ENCODE measurements around the gene TIMELESS.

TIMELESS gene

GRCh38 chr12:56411781-56412639 is 37.2 kb downstream of the TIMELESS start:
- TF ChIP-seq FOXP2 (optimal IDR thresholded peaks at IDR 0.05; ENCODE audit: borderline replicate concordance, extremely low read depth, extremely low read length, insufficient read depth) (no peak), REST (IDR thresholded peaks at IDR 0.05; ENCODE audit: insufficient read depth in 1 of 2, low read depth in 2 of 2, low read length in 2 of 2) (no peak), POLR2AphosphoS5 (IDR thresholded peaks at IDR 0.05; ENCODE audit: low read depth, low read length) (no peak)

- no peak for TF ChIP-seq TAF1 (IDR thresholded peaks at IDR 0.05; ENCODE audit: borderline replicate concordance, insufficient read depth, low read length)
- TF ChIP-seq POLR2AphosphoS5 (IDR thresholded peaks at IDR 0.05; ENCODE audit: low read depth, low read length) = no peak
- TF ChIP-seq REST (IDR thresholded peaks at IDR 0.05; ENCODE audit: insufficient read depth in 1 of 2, low read depth in 2 of 2, low read length in 2 of 2) = no peak
- no peak for TF ChIP-seq FOXP2 (optimal IDR thresholded peaks at IDR 0.05; ENCODE audit: borderline replicate concordance, extremely low read depth, extremely low read length, insufficient read depth)
- TF ChIP-seq SIN3A (IDR thresholded peaks at IDR 0.05; ENCODE audit: borderline replicate concordance, insufficient read depth, low read length) = no peak
Observed at GRCh38 chr12:56410768-56411167, 38.5 kb downstream of the TIMELESS start.

GRCh38 chr12:56408799-56409417 is 40.3 kb downstream of the TIMELESS start:
- TF ChIP-seq TAF1 (IDR thresholded peaks at IDR 0.05; ENCODE audit: borderline replicate concordance, insufficient read depth, low read length) (no peak), REST (IDR thresholded peaks at IDR 0.05; ENCODE audit: insufficient read depth in 1 of 2, low read depth in 2 of 2, low read length in 2 of 2) (no peak), POLR2AphosphoS5 (IDR thresholded peaks at IDR 0.05; ENCODE audit: low read depth, low read length) (no peak), SIN3A (IDR thresholded peaks at IDR 0.05; ENCODE audit: borderline replicate concordance, insufficient read depth, low read length) (no peak), FOXP2 (optimal IDR thresholded peaks at IDR 0.05; ENCODE audit: borderline replicate concordance, extremely low read depth, extremely low read length, insufficient read depth) (no peak)

- no peak for TF ChIP-seq POLR2AphosphoS5 (IDR thresholded peaks at IDR 0.05; ENCODE audit: low read depth, low read length)
- TF ChIP-seq TAF1 (IDR thresholded peaks at IDR 0.05; ENCODE audit: borderline replicate concordance, insufficient read depth, low read length) = no peak
- TF ChIP-seq SIN3A (IDR thresholded peaks at IDR 0.05; ENCODE audit: borderline replicate concordance, insufficient read depth, low read length) = no peak
- TF ChIP-seq FOXP2 (optimal IDR thresholded peaks at IDR 0.05; ENCODE audit: borderline replicate concordance, extremely low read depth, extremely low read length, insufficient read depth) = no peak
- TF ChIP-seq REST (IDR thresholded peaks at IDR 0.05; ENCODE audit: insufficient read depth in 1 of 2, low read depth in 2 of 2, low read length in 2 of 2) = no peak
Observed at GRCh38 chr12:56398324-56398723, 50.9 kb downstream of the TIMELESS start.
